Caco-2 (cell line): ENCODE data around the gene HDAC11. TPM values are rescaled to one million over a fixed set of nuclear protein-coding genes. Genes with fewer than 3 reads are reported as not detected.

Source experiments
- BruUV-seq: library from RNA; stranded (reverse); fragments of 400-500 nt; replicated peaks from 2 replicates; lab custom pipeline; 2021; lab: Mats Ljungman, UMichigan
- CTCF ChIA-PET: fragments of 300-600 bp; sonication (Branson Sonifier 250); formaldehyde crosslinking; loops from one replicate; lab custom pipeline; 2022; ENCODE audit warnings: antibody characterized with exemption; lab: Charles Lee
- POLR2A ChIA-PET: fragments of 300-600 bp; sonication (Branson Sonifier 250); formaldehyde crosslinking; loops from one replicate; lab custom pipeline; 2022; ENCODE audit warnings: antibody characterized with exemption; lab: Charles Lee
- DNase-seq, 2 experiments: peaks; one replicate each; pipeline versions ENCODE4 v3.0.0 to v3.0.0-alpha.2; 2020 to 2022
- H3K27me3 ChIP-seq: replicated peaks from 2 replicates; pipeline ENCODE4 v1.6.0; 2011; ENCODE audit warnings: low read length; ENCODE audit not compliant: control insufficient read depth, insufficient read depth
- H3K36me3 ChIP-seq: 2 replicates; pipeline ENCODE4 v1.5.1; 2011; ENCODE audit warnings: low read length; ENCODE audit not compliant: control insufficient read depth, insufficient read depth
- H3K4me1 ChIP-seq: fragments of 250-450 bp; sonication (Bioruptor Pico); 2 replicates; pipeline ENCODE4 v1.5.1; 2020; ENCODE audit warnings: mild to moderate bottlenecking
- H3K4me3 ChIP-seq: 2 replicates; pipeline ENCODE4 v1.5.1; 2011; ENCODE audit warnings: low read depth, mild to moderate bottlenecking, control low read depth, low read length
- H3K9me3 ChIP-seq: fragments of 250-450 bp; sonication (Bioruptor Pico); 2 replicates; pipeline ENCODE4 v1.5.1; 2020; ENCODE audit warnings: mild to moderate bottlenecking, moderate library complexity
- H3K27ac Mint-ChIP-seq: one replicate; pipeline ENCODE4 v1.8.0; 2022; ENCODE audit warnings: mixed read lengths; ENCODE audit not compliant: unreplicated experiment
- H3K27me3 Mint-ChIP-seq: one replicate; pipeline ENCODE4 v1.8.0; 2022; ENCODE audit warnings: mixed read lengths; ENCODE audit not compliant: insufficient read depth, unreplicated experiment
- H3K36me3 Mint-ChIP-seq: one replicate; pipeline ENCODE4 v1.8.0; 2022; ENCODE audit warnings: mild to moderate bottlenecking, mixed read lengths; ENCODE audit not compliant: insufficient read depth, unreplicated experiment
- H3K4me1 Mint-ChIP-seq: one replicate; pipeline ENCODE4 v1.8.0; 2022; ENCODE audit warnings: low read depth, mixed read lengths; ENCODE audit not compliant: unreplicated experiment
- H3K4me3 Mint-ChIP-seq: one replicate; pipeline ENCODE4 v1.8.0; 2022; ENCODE audit warnings: mild to moderate bottlenecking, moderate library complexity, mixed read lengths; ENCODE audit not compliant: unreplicated experiment
- H3K9me3 Mint-ChIP-seq: one replicate; pipeline ENCODE4 v1.8.0; 2022; ENCODE audit warnings: mixed read lengths; ENCODE audit not compliant: unreplicated experiment
- intact Hi-C: fragments of 100-400 bp; cut with micrococcal nuclease; formaldehyde crosslinking; loops from one replicate; pipeline ENCODE4 v1.10.0; 2022; ENCODE audit not compliant: unreplicated experiment
- total RNA-seq: library from RNA; stranded (reverse); gene quantifications from 2 replicates; pipeline ENCODE4 v1.2.3, GENCODE V29; 2022
- TF ChIP-seq, protein P1 (sequence below), 2 experiments: fragments of 200-600 bp in 1 of 2; IDR thresholded peaks; 1 replicate in 1 of 2; 2 replicates in 1 of 2; pipeline versions ENCODE4 v1.5.1 to v1.8.0; 2011 to 2022; ENCODE audit warnings: antibody characterized with exemption in 1 of 2, control low read depth in 1 of 2, inconsistent platforms in 1 of 2, low read depth in 1 of 2, low read length in 1 of 2, mild to moderate bottlenecking in 1 of 2, moderate library complexity in 1 of 2; ENCODE audit not compliant: insufficient read depth in 1 of 2, severe bottlenecking in 1 of 2, unreplicated experiment in 1 of 2

HDAC11 gene
- total RNA-seq, 1 experiment from 2014 or later: 10.9 TPM

DNA sequence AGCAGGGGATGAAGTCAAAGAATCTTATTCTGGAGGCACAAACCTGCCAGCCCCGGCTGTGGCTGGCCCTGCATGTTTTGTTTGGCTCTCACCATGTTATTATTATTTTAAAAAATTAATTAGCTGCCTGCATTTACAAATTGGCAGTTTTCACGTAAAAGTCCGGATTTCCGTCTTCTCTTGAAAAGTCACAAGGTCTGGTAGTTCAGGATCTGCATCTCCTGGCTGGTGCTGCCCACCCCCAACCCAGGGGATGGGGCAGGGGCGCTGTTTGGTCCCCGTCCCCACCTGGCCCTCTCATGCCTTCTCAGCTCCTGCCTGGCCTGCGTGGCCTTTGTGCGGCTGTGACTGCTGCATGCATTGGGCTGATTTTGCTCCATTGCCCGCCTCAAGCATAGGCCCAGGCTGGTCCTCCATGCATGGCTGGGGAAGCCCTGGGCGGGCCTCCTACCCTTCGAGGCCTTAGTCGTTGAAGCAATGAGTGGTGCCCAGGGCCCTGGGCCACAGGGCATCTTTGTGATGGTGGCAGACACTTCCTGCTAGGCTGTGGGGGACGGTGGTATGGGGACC lies 70.8 kb downstream of the HDAC11 start:
- POLR2A ChIA-PET: no interaction called here
- H3K4me1 ChIP-seq: peaks cover 24% of the 10 kb centered on the region
- intact Hi-C loops: no loop called here
- Mint-ChIP-seq H3K27ac (no peak overlapping the region), H3K9me3 (no peaks in the 10 kb centered on the region), H3K4me1 (peaks cover 20% of the 10 kb centered on the region), H3K4me3 (no peak overlapping the region), H3K27me3 (no peaks in the 10 kb centered on the region), H3K36me3 (peaks cover 6% of the 10 kb centered on the region)
- H3K27me3 ChIP-seq: no peaks in the 10 kb centered on the region
- no peak for DNase-seq
- TF ChIP-seq, protein P1, sequence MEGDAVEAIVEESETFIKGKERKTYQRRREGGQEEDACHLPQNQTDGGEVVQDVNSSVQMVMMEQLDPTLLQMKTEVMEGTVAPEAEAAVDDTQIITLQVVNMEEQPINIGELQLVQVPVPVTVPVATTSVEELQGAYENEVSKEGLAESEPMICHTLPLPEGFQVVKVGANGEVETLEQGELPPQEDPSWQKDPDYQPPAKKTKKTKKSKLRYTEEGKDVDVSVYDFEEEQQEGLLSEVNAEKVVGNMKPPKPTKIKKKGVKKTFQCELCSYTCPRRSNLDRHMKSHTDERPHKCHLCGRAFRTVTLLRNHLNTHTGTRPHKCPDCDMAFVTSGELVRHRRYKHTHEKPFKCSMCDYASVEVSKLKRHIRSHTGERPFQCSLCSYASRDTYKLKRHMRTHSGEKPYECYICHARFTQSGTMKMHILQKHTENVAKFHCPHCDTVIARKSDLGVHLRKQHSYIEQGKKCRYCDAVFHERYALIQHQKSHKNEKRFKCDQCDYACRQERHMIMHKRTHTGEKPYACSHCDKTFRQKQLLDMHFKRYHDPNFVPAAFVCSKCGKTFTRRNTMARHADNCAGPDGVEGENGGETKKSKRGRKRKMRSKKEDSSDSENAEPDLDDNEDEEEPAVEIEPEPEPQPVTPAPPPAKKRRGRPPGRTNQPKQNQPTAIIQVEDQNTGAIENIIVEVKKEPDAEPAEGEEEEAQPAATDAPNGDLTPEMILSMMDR (IDR thresholded peaks at IDR 0.05; ENCODE audit: insufficient read depth in 1 of 2, low read depth in 1 of 2, low read length in 1 of 2, severe bottlenecking in 1 of 2, unreplicated experiment in 1 of 2): no peak
- no peak overlapping the region for H3K4me3 ChIP-seq
- H3K9me3 ChIP-seq: no peaks in the 10 kb centered on the region
- H3K36me3 ChIP-seq: no peaks in the 10 kb centered on the region
- no TSS peak for BruUV-seq
- CTCF ChIA-PET: no interaction called here

DNA sequence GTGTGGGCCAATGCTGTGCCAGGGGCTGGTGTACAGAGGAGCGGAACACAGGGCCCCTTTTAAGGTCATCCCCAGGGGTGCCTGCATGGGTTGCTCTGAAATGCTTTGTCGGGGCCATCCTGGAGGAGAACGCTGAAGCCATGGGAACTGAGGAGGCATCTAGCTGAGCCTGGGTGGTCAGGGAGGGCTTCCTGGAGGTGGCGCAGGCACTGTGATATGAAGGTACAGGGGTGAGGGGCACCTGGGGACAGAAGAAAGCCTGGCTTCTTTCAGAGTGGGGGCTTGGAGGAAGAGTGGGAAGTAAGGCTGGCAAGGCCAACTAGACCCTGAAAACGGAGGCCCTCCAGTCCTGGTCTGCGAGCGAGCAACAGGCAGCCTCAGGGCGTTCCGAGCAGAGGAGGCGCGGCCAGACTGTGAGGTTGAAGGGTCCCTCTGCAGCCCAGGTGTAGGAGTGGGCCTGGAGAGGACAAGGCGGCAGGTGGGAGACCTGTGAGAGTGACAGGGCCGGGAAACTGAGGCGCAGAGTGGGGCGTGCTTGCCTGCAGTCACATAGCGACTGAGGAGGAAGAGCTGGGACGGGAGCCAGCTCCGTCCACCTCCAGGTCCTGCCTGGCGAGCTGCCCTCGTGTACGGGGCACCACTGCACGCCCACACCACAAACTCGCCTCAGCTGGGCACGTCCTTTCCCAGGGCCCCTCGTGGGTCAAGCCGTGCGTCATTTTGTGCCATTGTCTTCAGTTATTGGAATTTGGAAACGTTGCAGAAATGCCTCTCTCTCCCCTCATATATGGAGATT lies 72.9 kb downstream of the HDAC11 start:
- no peak for DNase-seq
- no peak overlapping the region for H3K27ac Mint-ChIP-seq
- H3K9me3 ChIP-seq: no peaks in the 10 kb centered on the region
- no peak overlapping the region for H3K4me3 ChIP-seq
- no TSS peak for BruUV-seq
- H3K4me1 ChIP-seq: peaks cover 7% of the 10 kb centered on the region; the same call in 1 of the 2 replicates
- H3K36me3 ChIP-seq: no peaks in the 10 kb centered on the region
- H3K27me3 ChIP-seq: no peaks in the 10 kb centered on the region
- H3K4me1 Mint-ChIP-seq: peaks cover 11% of the 10 kb centered on the region
- CTCF ChIA-PET: interaction anchor here (1.2 kb wide), 1 partner anchor 92 kb away, joined by 3 read pairs; no protein-coding TSS in a partner anchor
- no peaks in the 10 kb centered on the region for H3K9me3 Mint-ChIP-seq
- no peaks in the 10 kb centered on the region for H3K27me3 Mint-ChIP-seq
- peaks cover 5% of the 10 kb centered on the region for H3K36me3 Mint-ChIP-seq
- H3K4me3 Mint-ChIP-seq: no peak overlapping the region
- POLR2A ChIA-PET: no interaction called here
- TF ChIP-seq, protein P1 (IDR thresholded peaks at IDR 0.05; ENCODE audit: insufficient read depth in 1 of 2, low read depth in 1 of 2, low read length in 1 of 2, severe bottlenecking in 1 of 2, unreplicated experiment in 1 of 2): no peak
- intact Hi-C loops: no loop called here

DNA sequence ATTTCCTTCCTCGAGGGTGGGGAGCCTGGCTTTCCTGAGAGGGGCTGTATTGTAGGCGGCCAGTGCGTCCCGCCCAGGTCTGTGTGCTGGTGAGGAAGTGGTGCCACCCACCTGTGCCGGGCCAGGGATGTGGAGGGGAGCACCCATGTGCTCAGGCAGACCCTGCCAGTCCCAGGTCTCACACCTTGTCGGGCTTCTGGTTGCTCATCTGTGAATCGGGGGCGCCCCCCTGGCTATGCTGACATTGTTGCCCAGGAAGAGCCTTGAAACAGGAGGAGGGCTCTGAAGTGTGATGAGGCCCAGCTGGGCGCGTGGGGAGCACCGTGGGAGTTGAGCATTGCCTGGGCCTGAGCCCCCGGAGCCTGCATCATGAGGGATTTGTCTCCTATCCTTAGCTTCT lies 73.6 kb downstream of the HDAC11 start:
- Mint-ChIP-seq H3K4me1 (peaks cover 6% of the 10 kb centered on the region), H3K36me3 (no peaks in the 10 kb centered on the region), H3K4me3 (no peak overlapping the region), H3K9me3 (no peaks in the 10 kb centered on the region), H3K27me3 (no peaks in the 10 kb centered on the region), H3K27ac (no peak overlapping the region)
- TF ChIP-seq, protein P1 (IDR thresholded peaks at IDR 0.05; ENCODE audit: insufficient read depth in 1 of 2, low read depth in 1 of 2, low read length in 1 of 2, severe bottlenecking in 1 of 2, unreplicated experiment in 1 of 2): no peak
- intact Hi-C loops: no loop called here
- DNase-seq: no peak
- ChIA-PET CTCF (no interaction called here), POLR2A (no interaction called here)
- Histone ChIP-seq H3K36me3 (no peaks in the 10 kb centered on the region), H3K4me3 (no peak overlapping the region), H3K4me1 (peaks cover under 1% of the 10 kb centered on the region; the same call in 1 of the 2 replicates), H3K9me3 (no peaks in the 10 kb centered on the region), H3K27me3 (no peaks in the 10 kb centered on the region)
- no TSS peak for BruUV-seq
